Activated effector memory CD4-positive, alpha-beta T cell treated with anti-CD3 and anti-CD28 coated beads, Interleukin-2, amount 50 U/mL, for 16 hours (primary cell): ENCODE results near the gene MRPL45.
"Not testable (repeated sequence)": the region's sequence is repeated elsewhere in the genome, so short reads cannot be mapped to it uniquely, and the experiment has no call there.

ENCODE experiments used
- DNase-seq: peaks from one replicate; pipeline ENCODE4 v3.0.0-alpha.2; 2020

MRPL45 gene

GRCh38 chr17:38296834-38297517, at the start of gene MRPL45:
Gene MRPL45 (plus strand): TSS chr17:38297168. CDS start chr17:38297184, 16 bp downstream.
- peak; percentile 99 for DNase-seq

GRCh38 chr17:38253191-38253590, 43.8 kb upstream of the MRPL45 start:
- not testable (repeated sequence) for DNase-seq

GRCh38 chr17:38254357-38254756, 42.6 kb upstream of the MRPL45 start:
- not testable (repeated sequence) for DNase-seq

- DNase-seq, result peak; percentile 94
Measured at GRCh38 chr17:38257013-38257621, 39.9 kb upstream of the MRPL45 start.

GRCh38 chr17:38265974-38266506, 30.9 kb upstream of the MRPL45 start:
- DNase-seq, result not testable (repeated sequence)

- DNase-seq, result not testable (repeated sequence)
Measured at GRCh38 chr17:38266571-38266970, 30.4 kb upstream of the MRPL45 start.

- not testable (repeated sequence) for DNase-seq
Measured at GRCh38 chr17:38268138-38268537, 28.8 kb upstream of the MRPL45 start.

GRCh38 chr17:38269045-38269444, 27.9 kb upstream of the MRPL45 start:
- not testable (repeated sequence) for DNase-seq

GRCh38 chr17:38269552-38269951, 27.4 kb upstream of the MRPL45 start:
- DNase-seq, result not testable (repeated sequence)

GRCh38 chr17:38285994-38286393, 11.0 kb upstream of the MRPL45 start:
- DNase-seq, result not testable (repeated sequence)

GRCh38 chr17:38286501-38287091, 10.4 kb upstream of the MRPL45 start:
- peak; percentile 62 for DNase-seq

GRCh38 chr17:38288217-38288827, 8.6 kb upstream of the MRPL45 start:
- DNase-seq, result not testable (repeated sequence)

- not testable (repeated sequence) for DNase-seq
Measured at GRCh38 chr17:38289760-38290159, 7.2 kb upstream of the MRPL45 start.

- DNase-seq, result not testable (repeated sequence)
Measured at GRCh38 chr17:38295602-38296365, 1.2 kb upstream of the MRPL45 start.

GRCh38 chr17:38315497-38315896, 18.5 kb downstream of the MRPL45 start:
- DNase-seq, result no peak

- no peak for DNase-seq
Measured at GRCh38 chr17:38317081-38317480, 20.1 kb downstream of the MRPL45 start.

- peak; percentile 22 for DNase-seq
Measured at GRCh38 chr17:38320482-38320881, 23.5 kb downstream of the MRPL45 start.

GRCh38 chr17:38322156-38322779, 25.3 kb downstream of the MRPL45 start:
- peak; percentile 90 for DNase-seq

GRCh38 chr17:38322897-38323296, 25.9 kb downstream of the MRPL45 start:
- peak; percentile 8 for DNase-seq

GRCh38 chr17:38324141-38324697, 27.3 kb downstream of the MRPL45 start:
- peak; percentile 31 for DNase-seq

GRCh38 chr17:38324772-38325171, 27.8 kb downstream of the MRPL45 start:
- peak; percentile 22 for DNase-seq
